A673 (cell line): ENCODE data around the gene CSPG4. TPM values are rescaled to one million over a fixed set of nuclear protein-coding genes. Genes with fewer than 3 reads are reported as not detected.

ENCODE experiments used
- BruUV-seq: library from RNA; stranded (reverse); fragments of 400-500 nt; replicated peaks from 2 replicates; lab custom pipeline; 2021; lab: Mats Ljungman, UMichigan
- CTCF ChIA-PET: fragments of 300-600 bp; sonication (Branson Sonifier 250); formaldehyde crosslinking; loops from one replicate; lab custom pipeline; 2022; ENCODE audit warnings: antibody characterized with exemption; lab: Charles Lee
- POLR2A ChIA-PET: fragments of 300-600 bp; sonication (Branson Sonifier 250); formaldehyde crosslinking; loops from one replicate; lab custom pipeline; 2022; ENCODE audit warnings: antibody characterized with exemption; ENCODE audit not compliant: low non-redundant PET; lab: Charles Lee
- DNase-seq: peaks from one replicate; pipeline ENCODE4 v3.0.0-alpha.2; 2015; ENCODE audit warnings: low spot score
- H3K27ac ChIP-seq: fragments of 200-600 bp; sonication (generic); 2 replicates; pipeline ENCODE4 v1.5.1; 2016; ENCODE audit warnings: mixed run types, low read depth, mild to moderate bottlenecking, mixed read lengths, antibody characterized with exemption, low read length; ENCODE audit not compliant: poor library complexity, severe bottlenecking
- H3K27me3 ChIP-seq: fragments of 200-600 bp; sonication (generic); replicated peaks from 2 replicates; pipeline ENCODE4 v1.6.1; 2017; ENCODE audit warnings: mixed run types, low read depth, mild to moderate bottlenecking, mixed read lengths, antibody characterized with exemption, low read length; ENCODE audit not compliant: insufficient read depth, poor library complexity
- H3K36me3 ChIP-seq: fragments of 200-600 bp; sonication (generic); 2 replicates; pipeline ENCODE4 v1.6.1; 2016; ENCODE audit warnings: mixed run types, mild to moderate bottlenecking, mixed read lengths, antibody characterized with exemption, low read length; ENCODE audit not compliant: insufficient read depth, poor library complexity, severe bottlenecking
- H3K4me1 ChIP-seq: fragments of 200-600 bp; sonication (generic); 2 replicates; pipeline ENCODE4 v1.6.1; 2017; ENCODE audit warnings: mixed run types, mild to moderate bottlenecking, mixed read lengths, antibody characterized with exemption, low read length; ENCODE audit not compliant: insufficient read depth, poor library complexity, severe bottlenecking
- H3K4me3 ChIP-seq: fragments of 200-600 bp; sonication (generic); 2 replicates; pipeline ENCODE4 v1.5.1; 2016; ENCODE audit warnings: low read depth, mixed run types, mild to moderate bottlenecking, mixed read lengths, low read length; ENCODE audit not compliant: poor library complexity, severe bottlenecking
- H3K9me3 ChIP-seq: fragments of 200-600 bp; sonication (generic); 2 replicates; pipeline ENCODE4 v1.6.1; 2016; ENCODE audit warnings: mixed run types, low read depth, mild to moderate bottlenecking, mixed read lengths, antibody characterized with exemption, low read length; ENCODE audit not compliant: poor library complexity, severe bottlenecking
- EZH2 ChIP-seq: fragments of 200-600 bp; sonication (generic); IDR thresholded peaks from 2 replicates; pipeline ENCODE4 v1.6.1; 2017; ENCODE audit warnings: borderline replicate concordance, low read depth, mild to moderate bottlenecking, mixed read lengths, antibody characterized with exemption, low read length; ENCODE audit not compliant: poor library complexity, severe bottlenecking
- intact Hi-C: fragments of 100-400 bp; cut with micrococcal nuclease; formaldehyde crosslinking; loops from one replicate; pipeline ENCODE4 v1.10.0; 2022; ENCODE audit not compliant: unreplicated experiment
- total RNA-seq: library from RNA; stranded (reverse); gene quantifications from 2 replicates; pipeline ENCODE4 v1.2.3, GENCODE V29; 2021
- TF ChIP-seq, protein P1 (sequence below): fragments of 300-800, 200-600 bp; sonication (generic); conservative IDR thresholded peaks from 2 replicates; pipeline ENCODE4 v1.5.1; 2017; ENCODE audit warnings: low read depth, mild to moderate bottlenecking, antibody characterized with exemption, low read length, moderate library complexity, mixed read lengths

The CSPG4 gene
- total RNA-seq, 1 experiment from 2014 or later: 0.11 TPM

DNA sequence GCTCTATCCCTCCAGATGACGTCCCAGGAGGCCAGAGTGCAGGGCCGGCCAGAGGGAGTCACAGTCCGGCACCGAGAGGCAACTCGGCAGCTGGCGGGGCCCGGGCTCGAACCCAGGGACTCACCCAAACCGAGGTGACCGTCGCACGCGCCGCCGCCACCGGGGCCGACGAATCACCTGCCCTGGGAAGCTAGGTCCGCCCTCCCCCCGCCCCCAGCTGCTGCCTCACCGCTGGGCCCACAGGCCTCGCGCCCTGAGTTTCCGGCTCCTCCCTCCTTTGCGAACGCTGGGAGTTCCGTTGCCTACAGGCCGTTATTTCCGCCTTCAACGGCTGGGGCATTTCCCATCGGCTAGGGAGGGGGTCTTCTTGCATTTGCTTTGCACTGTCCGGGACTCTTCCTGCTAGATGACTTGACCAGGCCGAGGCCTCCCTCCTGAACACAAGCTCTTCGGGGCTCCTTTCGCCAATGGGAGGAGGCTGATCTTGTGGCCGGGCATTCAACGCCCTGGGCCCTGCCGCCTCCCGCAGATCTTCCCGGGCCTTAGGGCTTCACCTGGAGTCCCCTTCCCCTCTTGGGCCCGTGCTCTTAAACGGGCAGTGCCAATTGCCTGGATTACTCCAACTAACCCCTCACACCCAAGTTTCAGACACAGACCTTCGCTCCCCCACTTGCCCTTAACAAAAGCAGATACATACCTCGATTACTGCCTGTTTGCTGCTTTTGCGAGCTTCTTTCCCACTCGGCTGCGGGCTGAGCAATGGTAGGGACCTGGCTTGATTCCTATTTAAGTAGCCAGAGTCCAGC lies 86.9 kb downstream of the CSPG4 start, which contains the start of gene SNUPN:
TSS of gene SNUPN (minus strand) at position 184 of the 806 bp plus-strand sequence. CDS start 4,674 bp downstream, outside the sequence.
- Histone ChIP-seq H3K9me3 (no peaks in the 10 kb centered on the region), H3K27me3 (no peaks in the 10 kb centered on the region), H3K4me3 (peak within 1 kb of the TSS; percentile 98), H3K4me1 (peaks cover 16% of the 10 kb centered on the region), H3K27ac (peak within 1 kb of the TSS; percentile 99), H3K36me3 (no peaks in the 10 kb centered on the region)
- intact Hi-C loops: loop anchor here (5.0 to 10.0 kb wide), 2 partner anchors 121 to 173 kb away; partner anchors contain the start of gene SIN3A
- TSS peak; percentile 85 for BruUV-seq
- peak; percentile 98 for DNase-seq
- ChIA-PET POLR2A (interaction anchor here (0.6 to 0.7 kb wide), 2 partner anchors 10 to 708 kb away, joined by 4 to 6 read pairs; no protein-coding TSS in a partner anchor), CTCF (interaction anchor here (1.3 kb wide), 1 partner anchor 258 kb away, joined by 4 read pairs; no protein-coding TSS in a partner anchor)
- TF ChIP-seq EZH2: no peak
- TF ChIP-seq, protein P1, sequence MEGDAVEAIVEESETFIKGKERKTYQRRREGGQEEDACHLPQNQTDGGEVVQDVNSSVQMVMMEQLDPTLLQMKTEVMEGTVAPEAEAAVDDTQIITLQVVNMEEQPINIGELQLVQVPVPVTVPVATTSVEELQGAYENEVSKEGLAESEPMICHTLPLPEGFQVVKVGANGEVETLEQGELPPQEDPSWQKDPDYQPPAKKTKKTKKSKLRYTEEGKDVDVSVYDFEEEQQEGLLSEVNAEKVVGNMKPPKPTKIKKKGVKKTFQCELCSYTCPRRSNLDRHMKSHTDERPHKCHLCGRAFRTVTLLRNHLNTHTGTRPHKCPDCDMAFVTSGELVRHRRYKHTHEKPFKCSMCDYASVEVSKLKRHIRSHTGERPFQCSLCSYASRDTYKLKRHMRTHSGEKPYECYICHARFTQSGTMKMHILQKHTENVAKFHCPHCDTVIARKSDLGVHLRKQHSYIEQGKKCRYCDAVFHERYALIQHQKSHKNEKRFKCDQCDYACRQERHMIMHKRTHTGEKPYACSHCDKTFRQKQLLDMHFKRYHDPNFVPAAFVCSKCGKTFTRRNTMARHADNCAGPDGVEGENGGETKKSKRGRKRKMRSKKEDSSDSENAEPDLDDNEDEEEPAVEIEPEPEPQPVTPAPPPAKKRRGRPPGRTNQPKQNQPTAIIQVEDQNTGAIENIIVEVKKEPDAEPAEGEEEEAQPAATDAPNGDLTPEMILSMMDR: no peak

Other genes starting within 250 kb of the CSPG4 start
- gene PTPN9, start 133.5 kb downstream of the CSPG4 start, total RNA-seq: 60.9 and 64.9 TPM in 2 replicates
- 32.8 and 34.6 TPM in 2 replicates for gene SNUPN, start 87.1 kb downstream of the CSPG4 start, total RNA-seq
- 76.5 and 84.5 TPM in 2 replicates for gene IMP3, start 72.6 kb downstream of the CSPG4 start, total RNA-seq
- gene SNX33, start 64.9 kb downstream of the CSPG4 start, total RNA-seq: 3.4 and 5.6 TPM in 2 replicates
- 18.1 and 21.4 TPM in 2 replicates for gene UBE2Q2, start 130.6 kb upstream of the CSPG4 start, total RNA-seq
- 59.0 and 67.2 TPM in 2 replicates for gene FBXO22, start 191.0 kb upstream of the CSPG4 start, total RNA-seq